GM20000 (cell line): ENCODE results near the gene MDFIC.

Experiments
- DNase-seq: peaks from one replicate; pipeline ENCODE4 v3.0.0; 2012; ENCODE audit warnings: low spot score
- CTCF ChIP-seq: IDR thresholded peaks from 2 replicates; pipeline ENCODE4 v1.5.1; 2012; ENCODE audit warnings: mild to moderate bottlenecking, control low read depth; ENCODE audit errors: extremely low read depth, missing control alignments

Gene MDFIC

GRCh38 chr7:114969096-114969495 is 47.2 kb downstream of the MDFIC start:
- no peak for DNase-seq
- TF ChIP-seq CTCF = no peak

- TF ChIP-seq CTCF = no peak
- no peak for DNase-seq
These were observed 48.4 kb downstream of the MDFIC start for GRCh38 chr7:114970308-114970707.

GRCh38 chr7:114970732-114971131 is 48.8 kb downstream of the MDFIC start:
- DNase-seq = no peak
- TF ChIP-seq CTCF = no peak

GRCh38 chr7:114972567-114972966 is 50.7 kb downstream of the MDFIC start:
- no peak for TF ChIP-seq CTCF
- no peak for DNase-seq

- DNase-seq = no peak
- TF ChIP-seq CTCF = no peak
These were observed 51.3 kb downstream of the MDFIC start for GRCh38 chr7:114973147-114973546.

- no peak for DNase-seq
- TF ChIP-seq CTCF = no peak
These were observed 53.5 kb downstream of the MDFIC start for GRCh38 chr7:114975401-114975800.

- no peak for TF ChIP-seq CTCF
- DNase-seq = no peak
These were observed 54.8 kb downstream of the MDFIC start for GRCh38 chr7:114976666-114977065.
